ENCODE data around the gene MAPK8.

The MAPK8 gene

DNA sequence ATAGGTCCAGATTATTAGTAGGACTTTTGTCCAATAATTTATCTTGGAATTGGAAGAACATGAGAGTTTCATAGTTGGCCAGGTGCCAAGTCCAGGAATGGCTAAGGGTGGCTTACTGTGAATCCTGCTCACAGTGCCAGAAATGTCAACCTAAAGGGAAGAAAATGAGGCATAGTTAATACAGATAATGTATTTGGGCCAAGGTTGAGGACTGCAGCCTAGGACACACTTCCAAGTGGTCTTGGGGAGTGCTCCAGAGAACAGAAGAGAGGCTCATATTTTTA, 78.2 kb downstream of the MAPK8 start:
- no peak for TF ChIP-seq ZFX (IDR thresholded peaks at IDR 0.05; ENCODE audit: borderline replicate concordance)
- TF ChIP-seq, protein P1, sequence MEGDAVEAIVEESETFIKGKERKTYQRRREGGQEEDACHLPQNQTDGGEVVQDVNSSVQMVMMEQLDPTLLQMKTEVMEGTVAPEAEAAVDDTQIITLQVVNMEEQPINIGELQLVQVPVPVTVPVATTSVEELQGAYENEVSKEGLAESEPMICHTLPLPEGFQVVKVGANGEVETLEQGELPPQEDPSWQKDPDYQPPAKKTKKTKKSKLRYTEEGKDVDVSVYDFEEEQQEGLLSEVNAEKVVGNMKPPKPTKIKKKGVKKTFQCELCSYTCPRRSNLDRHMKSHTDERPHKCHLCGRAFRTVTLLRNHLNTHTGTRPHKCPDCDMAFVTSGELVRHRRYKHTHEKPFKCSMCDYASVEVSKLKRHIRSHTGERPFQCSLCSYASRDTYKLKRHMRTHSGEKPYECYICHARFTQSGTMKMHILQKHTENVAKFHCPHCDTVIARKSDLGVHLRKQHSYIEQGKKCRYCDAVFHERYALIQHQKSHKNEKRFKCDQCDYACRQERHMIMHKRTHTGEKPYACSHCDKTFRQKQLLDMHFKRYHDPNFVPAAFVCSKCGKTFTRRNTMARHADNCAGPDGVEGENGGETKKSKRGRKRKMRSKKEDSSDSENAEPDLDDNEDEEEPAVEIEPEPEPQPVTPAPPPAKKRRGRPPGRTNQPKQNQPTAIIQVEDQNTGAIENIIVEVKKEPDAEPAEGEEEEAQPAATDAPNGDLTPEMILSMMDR (IDR thresholded peaks at IDR 0.05): no peak
- no peak overlapping the region for H3K27ac ChIP-seq

DNA sequence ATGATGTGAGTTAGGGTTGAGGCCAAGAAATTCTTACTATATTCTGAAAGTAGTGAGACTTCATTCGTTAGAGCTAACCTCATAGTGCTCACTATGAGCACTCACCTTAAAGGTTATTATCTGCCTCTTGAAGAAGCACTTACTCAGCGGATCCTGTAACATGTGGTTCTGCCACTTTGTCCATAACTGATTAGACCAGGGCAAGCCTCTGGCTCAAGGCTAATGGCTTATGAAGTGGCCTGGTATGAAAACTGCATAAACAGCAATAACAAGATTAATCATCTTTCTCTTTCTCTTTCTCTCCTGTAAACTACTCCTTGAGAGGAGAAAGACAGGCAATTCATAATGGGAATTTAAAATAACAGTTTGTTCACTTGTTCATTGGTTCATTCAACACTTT, 82.8 kb downstream of the MAPK8 start:
- TF ChIP-seq, protein P1 (IDR thresholded peaks at IDR 0.05): no peak

DNA sequence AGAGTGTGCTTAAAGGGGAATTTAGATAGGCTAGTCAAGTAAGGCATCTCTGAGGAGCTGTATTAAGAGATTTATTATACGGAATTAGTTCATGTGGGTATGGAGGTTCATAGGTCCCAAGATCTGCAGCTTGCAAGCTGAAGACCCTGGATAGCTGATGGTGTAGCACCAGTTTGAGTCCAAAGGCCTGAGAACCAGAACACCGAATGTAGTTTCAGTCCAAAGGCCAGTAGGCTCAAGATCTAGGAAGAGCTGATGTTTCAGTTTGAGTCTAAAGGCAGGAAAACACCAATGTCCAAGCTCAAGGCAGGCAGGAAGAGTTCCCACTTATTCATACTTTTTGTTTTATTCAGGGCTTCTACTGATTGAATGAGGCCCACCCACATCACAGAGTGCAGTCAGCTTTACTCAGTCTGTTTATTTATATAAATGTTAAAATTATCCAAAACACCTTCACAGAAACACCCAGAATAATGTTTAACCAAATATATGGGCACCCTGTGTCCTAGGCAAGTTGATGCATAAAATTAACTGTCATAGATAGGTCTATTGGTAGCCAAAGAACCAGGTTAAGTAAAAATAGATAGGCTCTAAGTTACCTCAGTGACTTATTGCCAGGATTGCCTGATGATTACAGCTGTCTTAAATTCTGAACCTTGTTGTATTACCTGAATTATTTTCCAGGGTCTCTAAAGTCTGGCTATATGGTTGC, 83.5 kb downstream of the MAPK8 start:
- no peak for TF ChIP-seq ZFX (IDR thresholded peaks at IDR 0.05; ENCODE audit: borderline replicate concordance)
- TF ChIP-seq, protein P1 (IDR thresholded peaks at IDR 0.05): no peak
- no peak overlapping the region for H3K27ac ChIP-seq

More for the DNA sequence above, 82.8 kb downstream of the MAPK8 start:
- no peak overlapping the region for H3K27ac ChIP-seq

DNA sequence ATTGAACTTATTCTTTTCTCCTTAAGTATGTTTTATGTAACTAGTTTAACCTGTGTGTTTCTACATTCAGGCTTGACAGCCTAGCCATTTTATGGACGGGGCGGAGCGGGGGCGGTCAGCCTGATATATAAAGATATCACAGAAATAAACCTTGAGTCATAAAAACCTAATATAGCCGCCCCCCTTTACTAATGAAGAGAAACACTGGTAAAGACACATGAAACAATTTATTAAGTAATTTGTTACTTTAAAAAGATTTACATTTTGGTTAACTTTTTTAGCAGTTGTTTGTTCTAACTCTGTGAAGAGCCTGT, 84.0 kb downstream of the MAPK8 start:
- TF ChIP-seq ZFX (IDR thresholded peaks at IDR 0.05; ENCODE audit: borderline replicate concordance): no peak
- TF ChIP-seq, protein P1 (IDR thresholded peaks at IDR 0.05): no peak

DNA sequence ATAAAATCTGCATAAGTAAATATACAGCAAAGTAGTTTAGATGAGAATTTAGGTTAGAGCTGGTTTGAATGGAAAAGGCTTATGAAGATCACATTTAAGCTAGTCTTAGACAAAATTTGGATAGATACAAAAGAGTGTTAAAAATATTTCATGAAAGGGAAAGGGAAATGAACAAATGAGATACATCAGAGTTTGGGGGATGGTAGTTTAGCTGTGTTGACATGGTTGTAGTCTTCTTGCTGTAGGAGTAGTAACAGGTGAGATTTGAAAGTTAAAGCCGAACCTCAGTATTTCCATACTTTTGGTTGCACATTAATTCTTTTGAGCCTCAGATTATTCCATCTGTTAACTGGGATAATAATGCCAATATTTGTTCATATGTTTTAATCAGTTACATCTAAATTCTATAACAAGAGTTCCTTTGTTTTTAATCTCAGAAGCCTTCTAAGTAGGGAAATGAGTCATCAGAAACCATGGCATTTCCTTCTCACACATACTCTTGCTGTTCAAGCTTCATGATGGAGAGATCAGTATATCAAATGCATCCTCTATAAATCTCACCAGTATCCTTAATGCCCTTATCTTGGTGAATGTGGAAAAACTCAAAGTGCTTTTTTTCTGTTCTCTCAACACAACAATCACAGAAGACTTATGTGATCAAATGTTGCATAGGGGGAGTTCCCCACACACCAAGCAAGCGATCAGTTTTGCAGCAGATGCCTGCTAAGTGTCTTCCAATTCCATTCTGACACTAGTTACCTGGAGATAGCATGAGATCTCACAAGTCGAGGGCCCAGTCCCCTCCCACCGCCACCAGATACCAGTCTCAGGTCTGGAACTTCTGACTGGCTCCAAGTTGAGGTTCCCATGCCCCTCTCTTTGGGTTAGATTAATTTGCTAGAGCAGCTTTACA, 84.7 kb downstream of the MAPK8 start:
- no peak for TF ChIP-seq ZFX (IDR thresholded peaks at IDR 0.05; ENCODE audit: borderline replicate concordance)
- TF ChIP-seq, protein P1 (IDR thresholded peaks at IDR 0.05): no peak
- H3K27ac ChIP-seq: no peak overlapping the region; the same call in 1 of the 2 replicates

More for the DNA sequence above, 84.0 kb downstream of the MAPK8 start:
- no peak overlapping the region for H3K27ac ChIP-seq

DNA sequence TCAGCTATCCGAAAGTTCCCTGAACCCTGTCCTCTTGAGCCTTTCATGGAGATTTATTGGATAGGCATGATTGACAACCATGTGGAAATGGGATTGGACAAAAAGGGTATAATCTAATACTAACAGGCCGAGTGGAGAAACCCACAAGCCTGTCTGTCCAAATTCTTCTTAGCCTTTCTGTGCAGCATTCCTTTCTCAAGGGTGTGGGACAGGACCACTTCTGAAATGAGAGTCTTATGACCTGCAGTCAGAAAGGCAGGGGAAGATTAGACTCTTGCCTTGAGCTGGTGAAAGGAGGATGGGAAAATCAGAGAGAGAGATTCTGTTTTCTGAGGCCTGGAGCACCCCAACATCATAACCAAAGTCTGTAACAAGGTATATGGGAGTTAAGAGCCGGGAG, 85.5 kb downstream of the MAPK8 start:
- TF ChIP-seq ZFX (IDR thresholded peaks at IDR 0.05; ENCODE audit: borderline replicate concordance): no peak
- TF ChIP-seq, protein P1 (IDR thresholded peaks at IDR 0.05): no peak
- H3K27ac ChIP-seq: no peak overlapping the region

DNA sequence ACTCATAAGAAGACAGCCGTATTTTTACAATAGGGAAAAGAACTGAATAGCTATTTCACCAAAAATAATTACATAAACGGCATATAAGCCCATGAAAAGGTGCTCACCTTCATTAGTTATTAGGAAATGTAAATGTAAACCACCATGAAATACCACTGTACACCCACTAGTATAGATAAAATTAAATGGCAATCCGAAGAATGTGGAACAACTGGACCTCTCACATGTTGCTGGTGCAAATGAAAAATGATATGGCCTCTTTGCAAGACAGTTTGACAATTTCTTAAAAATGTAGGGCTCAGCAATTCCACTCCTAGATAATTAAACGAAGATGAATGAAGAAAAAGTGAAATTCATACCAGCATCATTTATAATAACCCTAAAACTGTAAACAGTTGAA, 91.8 kb downstream of the MAPK8 start:
- TF ChIP-seq ZFX (IDR thresholded peaks at IDR 0.05; ENCODE audit: borderline replicate concordance): no peak
- TF ChIP-seq, protein P1 (IDR thresholded peaks at IDR 0.05): no peak
- no peak overlapping the region for H3K27ac ChIP-seq

Measured in 22Rv1 (cell line).